ENCODE results near the gene ZNF764.
"Not testable (repeated sequence)": the region's sequence is repeated elsewhere in the genome, so short reads cannot be mapped to it uniquely, and the experiment has no call there.

The ZNF764 gene

GRCh38 chr16:30557957-30558788 lies at the start of gene ZNF764:
Gene ZNF764, minus strand, starts transcription at chr16:30558374. Its CDS starts 192 bp downstream, at chr16:30558182.
- DNase-seq, result peak; percentile 98

GRCh38 chr16:30606004-30606403 lies 47.8 kb upstream of the ZNF764 start:
- DNase-seq, result no peak

GRCh38 chr16:30605158-30605557 lies 47.0 kb upstream of the ZNF764 start:
- no peak for DNase-seq

GRCh38 chr16:30604316-30604947 lies 46.3 kb upstream of the ZNF764 start:
- no peak for DNase-seq

GRCh38 chr16:30603945-30604315 lies 45.8 kb upstream of the ZNF764 start:
- no peak for DNase-seq

- no peak for DNase-seq
Observed at GRCh38 chr16:30602616-30603277, 44.6 kb upstream of the ZNF764 start.

GRCh38 chr16:30601966-30602365 lies 43.8 kb upstream of the ZNF764 start:
- DNase-seq, result no peak

GRCh38 chr16:30600929-30601328 lies 42.8 kb upstream of the ZNF764 start:
- no peak for DNase-seq

GRCh38 chr16:30600215-30600614 lies 42.0 kb upstream of the ZNF764 start:
- DNase-seq, result no peak

- DNase-seq, result no peak
Observed at GRCh38 chr16:30592871-30593270, 34.7 kb upstream of the ZNF764 start.

GRCh38 chr16:30590869-30591268 lies 32.7 kb upstream of the ZNF764 start:
- DNase-seq, result not testable (repeated sequence)

- not testable (repeated sequence) for DNase-seq
Observed at GRCh38 chr16:30589582-30589981, 31.4 kb upstream of the ZNF764 start.

- DNase-seq, result no peak
Observed at GRCh38 chr16:30588651-30589050, 30.5 kb upstream of the ZNF764 start.

GRCh38 chr16:30585400-30586191 lies 27.4 kb upstream of the ZNF764 start, which contains the start of gene ZNF785:
Gene ZNF785, minus strand, starts transcription at chr16:30585697. Its CDS starts 86 bp downstream, at chr16:30585611.
- peak; percentile 98 for DNase-seq

- no peak for DNase-seq
Observed at GRCh38 chr16:30585022-30585399, 26.8 kb upstream of the ZNF764 start.

GRCh38 chr16:30582611-30583340 lies 24.6 kb upstream of the ZNF764 start:
- no peak for DNase-seq

- DNase-seq, result no peak
Observed at GRCh38 chr16:30581457-30581856, 23.3 kb upstream of the ZNF764 start.

GRCh38 chr16:30574678-30575077 lies 16.5 kb upstream of the ZNF764 start:
- no peak for DNase-seq

- peak; percentile 97 for DNase-seq
Observed at GRCh38 chr16:30571445-30572322, 13.5 kb upstream of the ZNF764 start, which contains the start of gene ZNF688. Gene ZNF688, minus strand, starts transcription at chr16:30571714. Its CDS starts 85 bp downstream, at chr16:30571629.

- peak; percentile 68 for DNase-seq
Observed at GRCh38 chr16:30570636-30571444, 12.7 kb upstream of the ZNF764 start.

Data from left hindlimb (tissue), 1 donor.